Mesenchymal stem cell (in vitro differentiated cells and primary cell): ENCODE results near the gene ZMIZ2.

ENCODE experiments used
- DNase-seq: peaks from one replicate; pipeline ENCODE4 v3.0.0-alpha.2; 2013
- H2AFZ ChIP-seq: one replicate; pipeline ENCODE4 v1.6.1; 2013; ENCODE audit warnings: low read depth, mild to moderate bottlenecking, control low read depth, inconsistent platforms, low read length, moderate library complexity
- H2AK5ac ChIP-seq: 2 replicates; pipeline ENCODE4 v1.6.1; 2013; ENCODE audit warnings: low read length, moderate library complexity, mild to moderate bottlenecking, inconsistent platforms; ENCODE audit not compliant: severe bottlenecking
- H2BK120ac ChIP-seq: one replicate; pipeline ENCODE4 v1.6.1; 2013; ENCODE audit warnings: low read depth, mild to moderate bottlenecking, inconsistent platforms, low read length, moderate library complexity
- H2BK12ac ChIP-seq, 2 experiments: one replicate each; pipeline ENCODE4 v1.6.1; 2013; ENCODE audit warnings: inconsistent platforms in 2 of 2, low read length in 2 of 2, mild to moderate bottlenecking in 2 of 2, moderate library complexity in 2 of 2, control low read depth in 1 of 2
- H2BK15ac ChIP-seq: one replicate; pipeline ENCODE4 v1.6.1; 2013; ENCODE audit warnings: mild to moderate bottlenecking, low read depth, inconsistent platforms; ENCODE audit not compliant: poor library complexity, severe bottlenecking
- H2BK5ac ChIP-seq: 2 replicates; pipeline ENCODE4 v1.6.1; 2013; ENCODE audit warnings: low read depth, mild to moderate bottlenecking, low read length, control low read depth, inconsistent platforms; ENCODE audit not compliant: poor library complexity, severe bottlenecking
- H3K14ac ChIP-seq, 2 experiments: one replicate each; pipeline ENCODE4 v1.6.1; 2013; ENCODE audit warnings: inconsistent platforms in 2 of 2, low read length in 2 of 2, control low read depth in 1 of 2, mild to moderate bottlenecking in 1 of 2, moderate library complexity in 1 of 2
- H3K18ac ChIP-seq, 2 experiments: one replicate each; pipeline ENCODE4 v1.6.1; 2013; ENCODE audit warnings: inconsistent platforms in 2 of 2, low read length in 2 of 2, control low read depth in 1 of 2, low read depth in 1 of 2, mild to moderate bottlenecking in 1 of 2
- H3K23ac ChIP-seq, 2 experiments: one replicate each; pipeline ENCODE4 v1.6.1; 2013; ENCODE audit warnings: inconsistent platforms in 2 of 2, low read length in 2 of 2, mild to moderate bottlenecking in 2 of 2, moderate library complexity in 2 of 2, control low read depth in 1 of 2
- H3K27ac ChIP-seq: 2 replicates; pipeline ENCODE4 v1.5.1; 2013; ENCODE audit warnings: mild to moderate bottlenecking, moderate library complexity, low read length, control low read depth, inconsistent platforms; ENCODE audit not compliant: poor library complexity, severe bottlenecking
- H3K27me3 ChIP-seq, 2 experiments: 2 replicates each; pipeline versions ENCODE4 v1.6.1 to v1.7.0; 2013; ENCODE audit warnings: low read length in 2 of 2, mild to moderate bottlenecking in 2 of 2, moderate library complexity in 2 of 2, control low read depth in 1 of 2, inconsistent platforms in 1 of 2; ENCODE audit not compliant: control insufficient read depth in 1 of 2, insufficient read depth in 1 of 2
- H3K36me3 ChIP-seq, 2 experiments: 2 replicates each; pipeline versions ENCODE4 v1.6.1 to v1.7.0; 2013; ENCODE audit warnings: low read length in 2 of 2, control low read depth in 1 of 2, inconsistent platforms in 1 of 2, low read depth in 1 of 2, mild to moderate bottlenecking in 1 of 2; ENCODE audit not compliant: insufficient read depth in 2 of 2, control insufficient read depth in 1 of 2
- H3K4ac ChIP-seq, 2 experiments: one replicate each; pipeline ENCODE4 v1.6.1; 2013; ENCODE audit warnings: inconsistent platforms in 2 of 2, low read length in 2 of 2, mild to moderate bottlenecking in 2 of 2, moderate library complexity in 2 of 2, control low read depth in 1 of 2, low read depth in 1 of 2
- H3K4me1 ChIP-seq: 2 replicates; pipeline ENCODE4 v1.6.1; 2013; ENCODE audit warnings: low read depth, low read length, control low read depth; ENCODE audit not compliant: control insufficient read depth, insufficient read depth
- H3K4me2 ChIP-seq: 2 replicates; pipeline ENCODE4 v1.6.1; 2013; ENCODE audit warnings: low read length, mild to moderate bottlenecking, inconsistent platforms; ENCODE audit not compliant: poor library complexity, severe bottlenecking
- H3K4me3 ChIP-seq, 2 experiments: 2 replicates each; pipeline versions ENCODE4 v1.5.1 to v1.7.0; 2013; ENCODE audit warnings: low read length in 2 of 2, mild to moderate bottlenecking in 2 of 2, control low read depth in 1 of 2, low read depth in 1 of 2; ENCODE audit not compliant: insufficient read depth in 1 of 2
- H3K79me1 ChIP-seq: replicated peaks from 2 replicates; pipeline ENCODE4 v1.6.1; 2013; ENCODE audit warnings: mild to moderate bottlenecking, control low read depth, low read length, inconsistent platforms; ENCODE audit not compliant: poor library complexity, severe bottlenecking
- H3K9ac ChIP-seq: 2 replicates; pipeline ENCODE4 v1.7.0; 2013; ENCODE audit warnings: mild to moderate bottlenecking, low read length, moderate library complexity
- H3K9me3 ChIP-seq: 2 replicates; pipeline ENCODE4 v1.7.0; 2013; ENCODE audit warnings: mild to moderate bottlenecking, low read length; ENCODE audit not compliant: control insufficient read depth
- H4K8ac ChIP-seq: one replicate; pipeline ENCODE4 v1.6.1; 2013; ENCODE audit warnings: inconsistent platforms, mild to moderate bottlenecking, low read length, moderate library complexity
- H4K91ac ChIP-seq: one replicate; pipeline ENCODE4 v1.6.1; 2013; ENCODE audit warnings: mild to moderate bottlenecking, low read length, inconsistent platforms
- WGBS: methylation state at CpG from one replicate; pipeline ENCODE4 v1.1.7; 2013; ENCODE audit warnings: mixed read lengths; 5-methylcytosine and 5-hydroxymethylcytosine counted together

Gene ZMIZ2

DNA sequence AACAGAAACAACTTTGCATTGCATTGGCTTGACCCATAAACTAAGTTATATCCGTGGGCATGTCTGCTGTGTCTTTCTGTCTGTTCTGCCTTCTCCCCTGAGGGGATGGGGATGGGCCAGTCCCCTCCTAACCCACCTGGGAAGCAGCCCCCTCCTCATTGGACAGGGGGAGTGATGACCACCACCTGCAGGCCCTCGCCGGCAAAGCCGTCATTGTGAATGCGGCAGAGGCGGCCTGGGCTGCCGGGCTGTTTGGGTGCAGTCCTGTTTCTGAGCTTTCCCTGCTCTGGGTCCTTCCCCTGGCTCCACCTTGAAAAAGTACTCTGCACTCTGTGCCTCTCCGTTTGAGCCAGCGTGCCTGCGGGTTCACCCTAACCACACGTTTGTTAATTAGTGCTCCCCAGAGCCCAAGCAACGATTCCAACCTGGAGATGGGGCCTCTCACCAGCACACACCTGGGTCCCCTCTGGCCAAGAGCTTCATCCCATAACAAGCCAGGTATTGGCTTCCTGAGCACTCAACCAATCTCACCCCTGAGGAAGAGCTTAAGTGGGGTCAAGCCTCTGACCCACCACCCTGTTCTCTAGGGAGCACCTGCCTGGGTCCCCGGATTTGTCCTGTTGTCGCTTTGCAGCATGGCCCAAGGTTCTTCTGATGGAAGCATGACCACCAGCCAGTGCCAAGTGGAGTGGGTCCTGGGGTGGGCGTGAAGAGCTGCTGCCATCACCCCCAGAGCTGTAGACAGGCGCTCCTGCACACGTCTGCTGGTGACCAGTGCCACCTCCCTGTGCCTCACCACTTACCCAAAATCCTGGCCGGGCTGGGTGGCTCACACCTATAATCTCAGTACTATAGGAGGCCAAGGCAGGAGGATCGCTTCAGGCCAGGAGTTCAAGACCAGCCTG, 39.4 kb upstream of the ZMIZ2 start:
- no peak overlapping the region for H3K4me3 ChIP-seq
- no peak overlapping the region for H3K18ac ChIP-seq
- no peak overlapping the region for H3K27ac ChIP-seq
- H3K27me3 ChIP-seq, result no peaks in the 10 kb centered on the region
- H4K8ac ChIP-seq, result no peak overlapping the region
- H3K79me1 ChIP-seq, result no peaks in the 10 kb centered on the region
- H4K91ac ChIP-seq, result no peak overlapping the region
- H3K9ac ChIP-seq, result no peak overlapping the region
- no peak overlapping the region for H3K4ac ChIP-seq
- H3K9me3 ChIP-seq, result no peaks in the 10 kb centered on the region
- H3K23ac ChIP-seq, result no peak overlapping the region
- H2AFZ ChIP-seq, result no peak overlapping the region
- 93% methylated on average over 19 of the region's 19 CpGs for WGBS
- H3K4me1 ChIP-seq, result peaks cover 11% of the 10 kb centered on the region
- H3K14ac ChIP-seq, result no peak overlapping the region
- H2BK5ac ChIP-seq, result no peak overlapping the region
- DNase-seq, result no peak
- H3K36me3 ChIP-seq, result peaks cover 42 to 47% of the 10 kb centered on the region in 2 experiments
- no peak overlapping the region for H3K4me2 ChIP-seq
- H2BK15ac ChIP-seq, result no peak overlapping the region
- no peak overlapping the region for H2BK12ac ChIP-seq
- no peak overlapping the region for H2BK120ac ChIP-seq
- no peak overlapping the region for H2AK5ac ChIP-seq

GRCh38 chr7:44709945-44710596, 38.6 kb upstream of the ZMIZ2 start:
- H2BK12ac ChIP-seq, result no peak overlapping the region
- no peak overlapping the region for H3K4ac ChIP-seq
- H3K18ac ChIP-seq, result no peak overlapping the region
- no peak overlapping the region for H2AK5ac ChIP-seq
- H3K4me3 ChIP-seq, result no peak overlapping the region
- H3K14ac ChIP-seq, result no peak overlapping the region
- no peak overlapping the region for H3K9ac ChIP-seq
- no peak overlapping the region for H4K8ac ChIP-seq
- H2BK5ac ChIP-seq, result no peak overlapping the region
- no peaks in the 10 kb centered on the region for H3K79me1 ChIP-seq
- no peak overlapping the region for H2BK15ac ChIP-seq
- H3K27me3 ChIP-seq, result no peaks in the 10 kb centered on the region
- no peak overlapping the region for H3K27ac ChIP-seq
- H4K91ac ChIP-seq, result no peak overlapping the region
- no peaks in the 10 kb centered on the region for H3K9me3 ChIP-seq
- peaks cover 11% of the 10 kb centered on the region for H3K4me1 ChIP-seq
- WGBS, result 95% methylated on average over 10 of the region's 10 CpGs
- H3K36me3 ChIP-seq, result peaks cover 40 to 44% of the 10 kb centered on the region in 2 experiments
- H2AFZ ChIP-seq, result no peak overlapping the region
- H3K4me2 ChIP-seq, result no peak overlapping the region
- no peak for DNase-seq
- no peak overlapping the region for H2BK120ac ChIP-seq
- no peak overlapping the region for H3K23ac ChIP-seq

DNA sequence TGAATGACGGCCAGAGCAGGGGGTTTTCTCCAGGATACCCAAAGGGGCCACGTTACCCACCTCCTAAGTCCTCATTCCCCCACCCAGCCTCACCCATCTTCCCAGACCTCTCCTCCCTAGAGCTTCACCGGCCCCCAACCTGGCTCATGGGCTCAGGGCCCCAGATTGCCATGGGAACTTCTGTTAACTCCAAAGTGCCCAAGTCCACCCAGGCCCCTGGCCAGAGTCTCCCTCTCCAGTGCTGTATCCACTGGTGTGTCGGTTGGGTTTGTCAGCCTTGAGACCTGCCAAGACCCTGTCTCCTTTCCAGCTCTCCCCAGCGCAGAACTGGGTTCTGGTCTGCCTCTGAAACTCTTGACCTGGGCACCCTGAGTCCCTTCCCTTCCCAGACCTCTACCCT, 37.1 kb upstream of the ZMIZ2 start:
- Histone ChIP-seq H3K27ac (no peak overlapping the region), H3K36me3 (peaks cover 35 to 40% of the 10 kb centered on the region in 2 experiments), H3K4me2 (no peak overlapping the region), H3K9me3 (no peaks in the 10 kb centered on the region), H2BK5ac (no peak overlapping the region), H4K8ac (no peak overlapping the region), H3K4me1 (peaks cover 11% of the 10 kb centered on the region), H2AFZ (no peak overlapping the region), H3K4me3 (no peak overlapping the region), H3K4ac (no peak overlapping the region), H4K91ac (no peak overlapping the region), H2BK15ac (no peak overlapping the region), H2BK120ac (no peak overlapping the region), H2AK5ac (no peak overlapping the region), H3K9ac (no peak overlapping the region), H2BK12ac (no peak overlapping the region), H3K79me1 (no peaks in the 10 kb centered on the region), H3K27me3 (no peaks in the 10 kb centered on the region), H3K14ac (no peak overlapping the region), H3K23ac (no peak overlapping the region), H3K18ac (no peak overlapping the region)
- DNase-seq, result no peak
- 93% methylated on average over 5 of the region's 5 CpGs for WGBS

- no peak overlapping the region for H2AFZ ChIP-seq
- no peak overlapping the region for H2BK15ac ChIP-seq
- no peak overlapping the region for H3K18ac ChIP-seq
- no peak overlapping the region for H3K9ac ChIP-seq
- H2BK120ac ChIP-seq, result no peak overlapping the region
- no peak overlapping the region for H2AK5ac ChIP-seq
- H3K36me3 ChIP-seq, result peaks cover 32 to 37% of the 10 kb centered on the region in 2 experiments
- H2BK12ac ChIP-seq, result no peak overlapping the region
- H3K4me3 ChIP-seq, result no peak overlapping the region
- no peak overlapping the region for H3K4me2 ChIP-seq
- WGBS, result 60% methylated on average over 5 of the region's 5 CpGs
- peak; percentile 14 for DNase-seq
- no peak overlapping the region for H3K4ac ChIP-seq
- no peak overlapping the region for H3K14ac ChIP-seq
- H3K4me1 ChIP-seq, result peaks cover 11% of the 10 kb centered on the region
- no peak overlapping the region for H4K8ac ChIP-seq
- H3K27me3 ChIP-seq, result no peaks in the 10 kb centered on the region
- H3K79me1 ChIP-seq, result no peaks in the 10 kb centered on the region
- no peak overlapping the region for H4K91ac ChIP-seq
- no peak overlapping the region for H2BK5ac ChIP-seq
- H3K9me3 ChIP-seq, result no peaks in the 10 kb centered on the region
- no peak overlapping the region for H3K27ac ChIP-seq
- no peak overlapping the region for H3K23ac ChIP-seq
These were observed 36.6 kb upstream of the ZMIZ2 start for GRCh38 chr7:44712012-44712411.
